ENCODE measurements around the gene TMEM204. TPM values are rescaled to one million over a fixed set of nuclear protein-coding genes. Genes with fewer than 3 reads are reported as not detected.

Gene TMEM204
- total RNA-seq, 1 donor from 2014 or later, result 1.0 TPM

DNA sequence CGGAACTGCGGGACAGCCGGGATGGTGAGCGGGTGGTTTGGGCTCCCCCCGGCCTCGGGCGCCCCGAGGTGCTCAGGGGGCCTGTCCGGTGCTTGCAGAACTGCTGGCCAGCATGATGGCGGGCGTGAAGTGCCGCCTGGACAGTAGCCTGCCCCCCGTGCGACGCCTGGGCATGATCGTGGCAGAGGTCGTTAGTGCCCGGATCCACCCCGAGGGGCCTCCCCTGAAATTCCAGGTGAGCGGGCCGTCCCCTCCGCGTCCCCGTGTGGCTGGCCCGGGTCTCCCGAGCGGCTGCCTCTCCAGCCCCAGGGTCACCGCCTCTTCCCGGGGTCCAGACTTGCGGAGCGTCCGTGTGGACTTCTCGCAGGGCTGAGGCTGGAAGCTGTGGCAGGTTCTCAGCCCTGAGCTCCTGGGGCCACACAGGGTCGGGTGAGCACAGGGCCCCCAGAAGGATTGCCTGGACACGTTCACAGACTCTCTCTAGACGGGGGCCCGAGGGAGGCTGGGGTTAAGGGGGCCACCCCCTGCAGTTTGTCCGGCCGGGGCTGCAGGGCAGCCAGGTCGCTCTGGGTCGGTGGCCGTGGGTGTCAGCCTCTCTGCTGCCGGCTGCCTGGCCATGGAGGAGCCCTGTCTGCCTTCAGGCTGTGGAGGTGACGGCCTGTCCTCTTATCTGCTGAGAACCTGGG, 32.9 kb upstream of the TMEM204 start:
- Mint-ChIP-seq H3K4me3 (no peak overlapping the region), H3K9me3 (no peaks in the 10 kb centered on the region), H3K4me1 (ENCODE audit: unreplicated experiment) (no peaks in the 10 kb centered on the region), H3K27me3 (no peaks in the 10 kb centered on the region), H3K27ac (no peak overlapping the region), H3K36me3 (peaks cover 3% of the 10 kb centered on the region)
- TF ChIP-seq, protein P1, sequence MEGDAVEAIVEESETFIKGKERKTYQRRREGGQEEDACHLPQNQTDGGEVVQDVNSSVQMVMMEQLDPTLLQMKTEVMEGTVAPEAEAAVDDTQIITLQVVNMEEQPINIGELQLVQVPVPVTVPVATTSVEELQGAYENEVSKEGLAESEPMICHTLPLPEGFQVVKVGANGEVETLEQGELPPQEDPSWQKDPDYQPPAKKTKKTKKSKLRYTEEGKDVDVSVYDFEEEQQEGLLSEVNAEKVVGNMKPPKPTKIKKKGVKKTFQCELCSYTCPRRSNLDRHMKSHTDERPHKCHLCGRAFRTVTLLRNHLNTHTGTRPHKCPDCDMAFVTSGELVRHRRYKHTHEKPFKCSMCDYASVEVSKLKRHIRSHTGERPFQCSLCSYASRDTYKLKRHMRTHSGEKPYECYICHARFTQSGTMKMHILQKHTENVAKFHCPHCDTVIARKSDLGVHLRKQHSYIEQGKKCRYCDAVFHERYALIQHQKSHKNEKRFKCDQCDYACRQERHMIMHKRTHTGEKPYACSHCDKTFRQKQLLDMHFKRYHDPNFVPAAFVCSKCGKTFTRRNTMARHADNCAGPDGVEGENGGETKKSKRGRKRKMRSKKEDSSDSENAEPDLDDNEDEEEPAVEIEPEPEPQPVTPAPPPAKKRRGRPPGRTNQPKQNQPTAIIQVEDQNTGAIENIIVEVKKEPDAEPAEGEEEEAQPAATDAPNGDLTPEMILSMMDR (conservative IDR thresholded peaks at IDR 0.05), result no peak
- no peak for DNase-seq (ENCODE audit: extremely low spot score, unreplicated experiment)

DNA sequence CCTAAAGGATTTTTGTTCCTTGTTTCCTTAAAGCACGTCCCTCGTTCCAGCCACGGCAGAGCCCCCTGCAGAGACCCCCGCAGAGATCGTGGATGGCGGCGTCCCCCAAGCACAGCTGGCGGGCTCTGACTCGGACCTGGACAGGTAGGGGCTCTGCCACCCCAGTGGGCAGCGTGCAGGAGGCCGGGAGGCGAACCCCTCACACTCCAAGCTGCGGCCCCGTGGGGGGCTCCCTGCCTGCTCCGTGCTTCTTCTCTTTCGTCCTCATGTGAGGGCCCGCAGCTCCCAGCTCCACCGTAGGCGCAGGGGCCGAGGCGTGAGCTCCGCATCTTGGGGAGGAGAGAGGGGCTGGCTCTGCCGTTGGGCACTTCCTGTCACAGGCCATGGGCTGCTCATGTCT, 31.8 kb upstream of the TMEM204 start:
- Mint-ChIP-seq H3K36me3 (peaks cover 3% of the 10 kb centered on the region), H3K4me1 (ENCODE audit: unreplicated experiment) (no peaks in the 10 kb centered on the region), H3K9me3 (no peaks in the 10 kb centered on the region), H3K27ac (no peak overlapping the region), H3K27me3 (no peaks in the 10 kb centered on the region), H3K4me3 (no peak overlapping the region)
- no peak for DNase-seq (ENCODE audit: extremely low spot score, unreplicated experiment)
- TF ChIP-seq, protein P1 (conservative IDR thresholded peaks at IDR 0.05), result no peak

DNA sequence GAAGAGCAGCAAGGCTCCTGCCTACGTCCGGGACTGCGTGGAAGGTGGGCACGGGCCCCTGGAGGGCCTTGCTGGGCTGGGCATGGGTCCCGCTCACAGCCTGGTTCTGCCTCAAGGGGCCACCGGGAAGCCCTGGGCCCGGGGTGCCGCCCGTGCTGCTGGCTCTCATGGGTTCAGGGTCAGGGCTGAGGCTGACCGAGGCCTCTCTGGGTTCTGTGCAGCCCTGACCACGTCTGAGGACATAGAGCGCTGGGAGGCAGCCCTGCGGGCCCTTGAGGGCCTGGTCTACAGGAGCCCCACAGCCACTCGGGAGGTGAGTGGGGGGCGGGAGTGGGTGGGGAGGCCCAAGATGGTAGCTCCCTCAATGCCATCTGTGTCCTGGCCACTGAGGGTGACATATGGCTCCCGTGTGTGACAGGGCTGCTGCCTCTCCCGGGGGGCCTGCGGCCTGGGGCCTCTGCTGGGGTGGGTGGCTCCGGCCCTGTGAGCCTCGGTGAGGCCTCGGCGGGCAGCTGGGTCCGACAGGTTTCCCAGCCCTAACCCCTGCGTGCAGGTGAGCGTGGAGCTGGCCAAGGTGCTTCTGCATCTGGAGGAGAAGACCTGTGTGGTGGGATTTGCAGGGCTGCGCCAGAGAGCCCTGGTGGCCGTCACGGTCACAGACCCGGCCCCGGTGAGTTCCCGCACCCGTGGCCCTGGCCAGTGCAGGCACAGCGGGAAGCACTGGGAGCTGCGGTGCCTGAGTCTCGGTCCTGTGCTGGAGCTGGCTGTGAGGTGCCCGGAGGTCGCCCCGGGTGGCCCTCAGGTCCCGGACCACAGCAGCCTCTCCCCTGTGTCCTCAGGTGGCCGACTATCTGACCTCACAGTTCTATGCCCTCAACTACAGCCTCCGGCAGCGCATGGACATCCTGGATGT, 31.1 kb upstream of the TMEM204 start:
- no peaks in the 10 kb centered on the region for H3K27me3 Mint-ChIP-seq
- H3K36me3 Mint-ChIP-seq, result peaks cover 3% of the 10 kb centered on the region
- TF ChIP-seq, protein P1 (conservative IDR thresholded peaks at IDR 0.05), result no peak
- H3K9me3 Mint-ChIP-seq, result no peaks in the 10 kb centered on the region
- H3K4me1 Mint-ChIP-seq (ENCODE audit: unreplicated experiment), result no peaks in the 10 kb centered on the region
- no peak overlapping the region for H3K27ac Mint-ChIP-seq
- no peak overlapping the region for H3K4me3 Mint-ChIP-seq
- DNase-seq (ENCODE audit: extremely low spot score, unreplicated experiment), result no peak

DNA sequence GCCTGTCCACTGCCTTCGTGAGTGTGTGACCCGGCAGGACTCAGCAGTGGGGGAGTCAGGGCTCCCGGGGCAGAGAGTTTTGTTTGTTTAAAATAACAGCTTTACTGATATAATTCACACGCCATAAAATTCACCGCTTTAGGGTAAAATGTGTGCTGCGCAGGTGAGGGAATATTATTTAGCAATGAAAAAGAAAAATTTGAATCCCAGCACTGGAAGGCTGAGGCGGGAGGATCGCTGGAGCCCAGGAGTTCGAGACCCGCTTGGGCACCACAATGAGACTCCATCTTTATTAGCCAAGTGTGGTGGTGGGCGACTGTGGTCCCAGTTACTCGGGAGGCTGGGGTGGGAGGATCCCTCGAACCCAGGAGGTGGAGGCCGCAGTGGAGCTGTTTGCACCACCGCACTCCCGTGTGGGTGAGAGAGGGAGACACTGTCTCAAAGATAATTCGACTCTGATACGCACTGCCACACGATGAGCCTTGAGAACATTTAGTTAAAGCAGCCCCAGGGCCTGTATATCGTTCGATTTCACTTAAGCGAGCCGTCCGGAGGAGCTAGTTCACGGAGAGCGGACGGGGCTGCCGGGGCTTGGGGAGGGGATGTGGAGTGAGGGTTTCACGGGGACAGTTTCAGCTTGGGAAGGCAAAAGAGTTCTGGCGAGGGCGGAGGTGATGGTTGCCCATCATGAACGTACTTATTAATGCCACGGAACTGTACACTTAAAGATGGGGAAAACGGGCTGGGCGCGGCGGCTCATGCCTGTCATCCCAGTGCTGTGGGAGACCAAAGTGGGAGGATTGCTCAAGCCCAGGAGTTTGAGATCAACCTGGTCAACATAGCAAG, 30.1 kb upstream of the TMEM204 start:
- TF ChIP-seq, protein P1 (conservative IDR thresholded peaks at IDR 0.05), result no peak
- H3K27ac Mint-ChIP-seq, result no peak overlapping the region
- H3K36me3 Mint-ChIP-seq, result peaks cover 3% of the 10 kb centered on the region
- H3K9me3 Mint-ChIP-seq, result no peaks in the 10 kb centered on the region
- DNase-seq (ENCODE audit: extremely low spot score, unreplicated experiment), result no peak
- H3K4me1 Mint-ChIP-seq (ENCODE audit: unreplicated experiment), result no peaks in the 10 kb centered on the region
- H3K27me3 Mint-ChIP-seq, result no peaks in the 10 kb centered on the region
- H3K4me3 Mint-ChIP-seq, result no peak overlapping the region

DNA sequence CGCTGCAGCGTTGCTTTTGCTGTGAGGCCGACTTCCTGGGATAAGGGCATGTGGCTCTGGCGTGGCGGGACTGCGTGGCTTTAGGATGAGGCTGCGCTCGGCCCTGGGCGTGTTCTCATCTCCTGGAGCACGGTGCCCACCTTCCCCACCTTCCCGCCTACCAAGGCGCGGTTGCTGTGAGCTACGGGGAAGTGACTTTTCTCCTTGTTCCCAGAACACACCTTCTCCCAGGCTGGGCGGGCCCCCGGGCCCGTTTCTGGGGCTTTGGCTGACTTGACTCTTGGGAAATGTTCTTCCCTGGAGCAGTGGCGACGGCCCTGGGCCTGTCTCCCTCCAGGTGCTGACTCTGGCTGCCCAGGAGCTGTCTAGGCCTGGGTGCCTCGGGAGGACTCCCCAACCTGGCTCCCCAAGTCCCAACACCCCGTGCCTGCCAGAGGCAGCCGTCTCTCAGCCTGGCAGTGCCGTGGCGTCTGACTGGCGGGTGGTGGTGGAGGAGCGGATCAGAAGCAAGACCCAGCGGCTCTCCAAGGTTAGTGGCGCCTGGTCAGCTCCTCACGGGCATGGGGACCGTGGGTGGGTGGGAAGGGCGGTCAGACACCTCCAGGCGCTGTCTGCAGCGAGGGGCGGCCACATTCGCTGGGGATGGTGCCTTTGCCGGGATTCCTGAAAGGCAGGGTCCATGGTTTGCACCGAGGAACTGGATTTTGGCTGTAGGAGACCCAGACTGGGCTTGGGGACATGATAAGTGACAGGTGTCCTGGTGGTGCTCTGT, 28.2 kb upstream of the TMEM204 start:
- H3K9me3 Mint-ChIP-seq, result no peaks in the 10 kb centered on the region
- TF ChIP-seq, protein P1 (conservative IDR thresholded peaks at IDR 0.05), result no peak
- peaks cover 3% of the 10 kb centered on the region for H3K36me3 Mint-ChIP-seq
- H3K4me3 Mint-ChIP-seq, result no peak overlapping the region
- H3K27me3 Mint-ChIP-seq, result no peaks in the 10 kb centered on the region
- no peaks in the 10 kb centered on the region for H3K4me1 Mint-ChIP-seq (ENCODE audit: unreplicated experiment)
- no peak for DNase-seq (ENCODE audit: extremely low spot score, unreplicated experiment)
- no peak overlapping the region for H3K27ac Mint-ChIP-seq

Measured in type B pancreatic cell (in vitro differentiated cells).